ENCODE results near the gene FAM118B.

DNA sequence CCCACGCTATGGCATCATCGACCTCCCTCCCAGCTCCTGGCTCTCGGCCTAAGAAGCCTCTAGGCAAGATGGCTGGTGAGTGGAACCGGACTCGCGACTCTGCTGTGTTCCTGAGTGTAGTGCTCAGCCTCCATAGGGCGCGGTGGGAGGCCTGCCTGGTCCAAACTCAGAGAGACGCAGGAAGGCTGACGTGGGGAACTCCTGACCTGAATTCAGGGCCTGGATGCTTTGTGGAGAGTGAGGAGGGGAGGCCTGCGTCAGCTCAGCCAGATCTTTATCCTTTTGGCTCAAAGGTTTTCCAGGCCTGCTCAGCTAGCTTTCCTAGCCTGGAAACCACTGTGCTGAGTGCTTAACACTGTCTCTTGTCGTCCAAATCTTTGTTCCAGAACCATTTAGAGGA, 79.3 kb downstream of the FAM118B start:
- TF ChIP-seq POLR2A (IDR thresholded peaks at IDR 0.05) = no peak
- TF ChIP-seq, protein P1, sequence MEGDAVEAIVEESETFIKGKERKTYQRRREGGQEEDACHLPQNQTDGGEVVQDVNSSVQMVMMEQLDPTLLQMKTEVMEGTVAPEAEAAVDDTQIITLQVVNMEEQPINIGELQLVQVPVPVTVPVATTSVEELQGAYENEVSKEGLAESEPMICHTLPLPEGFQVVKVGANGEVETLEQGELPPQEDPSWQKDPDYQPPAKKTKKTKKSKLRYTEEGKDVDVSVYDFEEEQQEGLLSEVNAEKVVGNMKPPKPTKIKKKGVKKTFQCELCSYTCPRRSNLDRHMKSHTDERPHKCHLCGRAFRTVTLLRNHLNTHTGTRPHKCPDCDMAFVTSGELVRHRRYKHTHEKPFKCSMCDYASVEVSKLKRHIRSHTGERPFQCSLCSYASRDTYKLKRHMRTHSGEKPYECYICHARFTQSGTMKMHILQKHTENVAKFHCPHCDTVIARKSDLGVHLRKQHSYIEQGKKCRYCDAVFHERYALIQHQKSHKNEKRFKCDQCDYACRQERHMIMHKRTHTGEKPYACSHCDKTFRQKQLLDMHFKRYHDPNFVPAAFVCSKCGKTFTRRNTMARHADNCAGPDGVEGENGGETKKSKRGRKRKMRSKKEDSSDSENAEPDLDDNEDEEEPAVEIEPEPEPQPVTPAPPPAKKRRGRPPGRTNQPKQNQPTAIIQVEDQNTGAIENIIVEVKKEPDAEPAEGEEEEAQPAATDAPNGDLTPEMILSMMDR (IDR thresholded peaks at IDR 0.05 in 8 of 11, conservative IDR thresholded peaks at IDR 0.05 in 3 of 11) = no peak

Measured in spleen (tissue), 7 donors.